ENCODE measurements around the gene MYO18A.
"Not testable (repeated sequence)": the region's sequence is repeated elsewhere in the genome, so short reads cannot be mapped to it uniquely, and the experiment has no call there.

MYO18A gene

DNA sequence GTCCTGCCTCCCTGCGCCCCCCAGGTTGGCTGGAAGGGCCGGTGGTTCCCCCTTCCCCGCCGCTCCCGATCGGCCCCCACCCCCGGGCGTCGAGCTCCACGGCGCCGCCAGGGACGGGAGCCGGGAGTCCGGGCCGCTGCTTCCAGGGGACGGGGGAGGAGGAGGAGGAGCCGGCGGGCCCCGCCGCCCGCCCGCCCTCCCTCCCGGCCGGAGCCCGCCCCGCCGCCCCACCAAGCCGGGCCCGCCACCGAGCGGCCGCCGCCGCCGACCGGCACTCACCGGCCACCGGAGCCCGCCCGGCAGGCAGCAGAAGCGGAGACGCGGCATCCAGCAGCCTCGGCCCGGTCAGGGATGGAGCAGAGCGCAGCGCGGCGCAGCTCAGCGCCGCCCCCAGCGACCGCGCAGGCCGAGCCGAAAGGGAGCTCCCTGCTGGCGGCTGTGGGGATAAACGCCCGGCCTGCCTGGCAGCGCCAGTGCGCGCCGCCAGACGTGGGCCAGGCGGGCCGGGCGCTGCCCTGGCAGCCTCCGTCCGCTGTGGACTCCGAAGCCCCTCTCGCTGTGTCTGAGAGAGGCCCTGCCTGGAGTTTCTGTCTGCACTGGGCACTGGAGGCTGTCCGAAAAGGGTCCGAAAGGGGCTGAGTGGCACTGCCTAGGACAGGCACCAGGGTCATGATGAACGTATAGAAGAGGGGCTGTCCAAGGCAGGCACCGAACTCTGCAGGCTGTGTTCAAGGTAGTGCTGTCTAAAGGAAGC is at the start of gene MYO18A:
Gene MYO18A (minus strand): TSS at position 365 of the 754 bp plus-strand sequence. CDS start 13,458 bp downstream, outside the sequence.
- peak; percentile 77 for DNase-seq

DNA sequence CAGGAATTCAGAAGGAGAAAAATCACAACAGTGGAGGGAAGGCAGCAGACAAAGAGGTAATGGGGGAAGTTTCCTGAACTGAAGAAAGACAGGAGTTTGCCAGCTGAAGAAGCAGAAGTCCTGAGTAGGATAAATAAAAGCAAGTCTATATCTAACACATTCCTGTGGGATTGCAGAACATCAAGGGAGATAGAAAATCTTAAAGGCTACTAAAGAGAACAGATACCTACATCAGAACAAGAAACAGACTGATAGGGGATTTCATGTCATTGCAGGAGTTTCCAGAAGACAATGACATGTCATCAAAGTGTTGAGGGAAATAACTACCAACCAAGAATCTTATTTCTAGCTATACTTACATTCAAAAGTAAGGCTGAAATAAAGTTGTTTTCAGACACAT is 45.2 kb upstream of the MYO18A start:
- DNase-seq: no peak

DNA sequence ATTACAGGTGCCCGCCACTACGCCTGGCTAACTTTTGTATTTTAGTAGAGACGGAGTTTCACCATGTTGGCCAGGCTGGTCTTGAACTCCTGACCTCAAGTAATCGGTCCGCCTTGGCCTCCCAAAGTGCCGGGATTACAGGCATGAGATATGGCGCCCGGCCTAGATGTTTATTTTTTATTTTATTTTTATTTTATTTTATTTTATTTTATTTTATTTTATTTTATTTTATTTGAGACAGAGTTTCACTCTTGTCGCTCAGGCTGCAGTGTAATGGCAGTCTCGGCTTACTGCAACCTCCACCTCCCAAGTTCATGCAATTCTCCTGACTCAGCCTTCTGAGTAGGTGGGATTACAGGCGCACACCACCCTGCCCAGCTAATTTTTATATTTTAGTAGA is 41.1 kb upstream of the MYO18A start:
- DNase-seq: not testable (repeated sequence)

- DNase-seq: peak; percentile 81
Observed at GRCh38 chr17:29219378-29220047, 39.3 kb upstream of the MYO18A start.

GRCh38 chr17:29216856-29217255 is 36.7 kb upstream of the MYO18A start:
- no peak for DNase-seq

- no peak for DNase-seq
Observed at GRCh38 chr17:29216181-29216580, 36.0 kb upstream of the MYO18A start.

DNA sequence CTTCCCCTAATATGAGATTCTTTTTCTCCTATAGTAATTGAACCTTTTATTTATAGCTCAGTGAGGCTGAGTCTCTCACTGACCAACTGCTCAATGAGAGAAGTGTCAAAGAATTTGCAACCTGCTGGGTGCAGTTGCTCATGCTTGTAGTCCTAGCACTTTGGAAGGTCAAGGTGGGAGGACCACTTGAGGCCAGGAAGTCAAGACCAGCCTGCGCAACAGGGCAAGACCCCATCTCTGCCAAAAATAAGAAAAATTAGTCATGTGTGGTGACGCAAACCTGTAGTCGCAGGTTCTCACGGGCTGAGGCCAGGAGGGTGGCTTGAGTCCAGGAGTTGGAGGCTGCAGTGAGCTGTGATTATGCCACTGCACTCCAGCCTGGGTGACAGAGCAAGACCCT is 35.5 kb upstream of the MYO18A start:
- no peak for DNase-seq

GRCh38 chr17:29215174-29215573 is 35.0 kb upstream of the MYO18A start:
- DNase-seq: no peak

DNA sequence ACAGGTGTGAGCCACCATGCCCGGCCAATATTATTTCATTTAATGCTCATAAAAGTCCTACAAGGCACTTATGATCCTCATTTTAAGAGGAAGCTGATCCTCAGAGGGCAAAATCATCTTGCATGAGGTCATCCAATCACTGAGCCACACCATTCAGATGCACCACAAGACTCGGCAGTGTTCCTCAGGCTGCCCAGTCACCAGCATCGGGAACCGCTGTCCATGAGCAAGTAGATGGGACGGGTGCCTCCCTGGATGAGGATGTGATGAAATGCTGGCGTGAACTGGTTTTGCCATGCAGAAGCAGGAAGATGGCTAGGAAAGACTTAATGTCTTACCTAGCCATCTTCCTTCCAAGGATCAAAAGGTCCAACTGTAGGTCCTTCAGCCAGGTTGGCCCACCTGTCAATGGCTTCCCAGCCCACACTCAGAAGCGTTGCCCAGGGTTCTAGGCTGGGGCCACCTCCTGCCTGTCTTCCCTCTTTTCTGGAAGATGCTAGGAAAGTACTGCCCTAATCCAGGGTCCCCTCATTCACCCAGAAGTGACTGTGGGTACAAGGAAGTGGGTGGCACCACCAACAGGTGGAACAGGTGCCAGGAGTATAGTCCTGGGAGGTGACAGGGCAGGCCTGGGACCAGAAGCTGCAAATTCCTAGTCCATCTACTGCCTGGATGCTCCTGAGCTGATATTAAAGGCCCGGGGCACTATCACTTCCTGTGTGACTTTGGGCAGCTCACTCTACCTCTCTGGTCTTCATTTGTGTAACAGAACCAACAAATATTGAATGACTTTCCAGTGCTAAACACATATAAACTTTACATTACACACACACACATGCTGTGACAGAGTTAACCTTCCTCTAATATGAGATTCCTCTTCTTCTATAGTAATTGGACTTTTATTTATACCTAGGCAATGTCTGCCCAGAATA is 34.3 kb upstream of the MYO18A start:
- no peak for DNase-seq

GRCh38 chr17:29212681-29213121 is 32.5 kb upstream of the MYO18A start:
- no peak for DNase-seq

- DNase-seq: no peak
Observed at GRCh38 chr17:29212094-29212631, 32.0 kb upstream of the MYO18A start.

DNA sequence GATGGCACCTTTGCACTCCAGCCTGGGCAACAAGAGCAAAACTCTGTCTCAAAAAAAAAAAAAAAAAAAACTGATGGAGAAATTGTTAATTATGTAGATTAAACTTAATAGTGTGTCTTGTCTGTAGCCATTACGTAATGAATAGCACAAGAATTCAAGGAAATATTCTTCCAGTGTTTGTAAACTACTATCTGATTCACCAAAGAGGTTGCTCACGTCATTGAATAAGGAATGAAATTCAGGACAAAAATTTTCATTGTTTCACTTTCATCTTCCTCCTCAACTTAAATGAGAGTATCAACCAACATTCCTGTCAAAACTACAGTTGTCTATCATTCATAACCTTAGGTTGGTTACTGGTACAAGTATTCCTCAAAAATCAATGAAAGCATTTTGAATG is 30.7 kb upstream of the MYO18A start:
- no peak for DNase-seq

GRCh38 chr17:29209073-29209472 is 28.9 kb upstream of the MYO18A start:
- DNase-seq: no peak

GRCh38 chr17:29207975-29208374 is 27.8 kb upstream of the MYO18A start:
- no peak for DNase-seq

- DNase-seq: no peak
Observed at GRCh38 chr17:29205047-29205446, 24.8 kb upstream of the MYO18A start.

- DNase-seq: not testable (repeated sequence)
Observed at GRCh38 chr17:29204068-29204804, 24.0 kb upstream of the MYO18A start.

DNA sequence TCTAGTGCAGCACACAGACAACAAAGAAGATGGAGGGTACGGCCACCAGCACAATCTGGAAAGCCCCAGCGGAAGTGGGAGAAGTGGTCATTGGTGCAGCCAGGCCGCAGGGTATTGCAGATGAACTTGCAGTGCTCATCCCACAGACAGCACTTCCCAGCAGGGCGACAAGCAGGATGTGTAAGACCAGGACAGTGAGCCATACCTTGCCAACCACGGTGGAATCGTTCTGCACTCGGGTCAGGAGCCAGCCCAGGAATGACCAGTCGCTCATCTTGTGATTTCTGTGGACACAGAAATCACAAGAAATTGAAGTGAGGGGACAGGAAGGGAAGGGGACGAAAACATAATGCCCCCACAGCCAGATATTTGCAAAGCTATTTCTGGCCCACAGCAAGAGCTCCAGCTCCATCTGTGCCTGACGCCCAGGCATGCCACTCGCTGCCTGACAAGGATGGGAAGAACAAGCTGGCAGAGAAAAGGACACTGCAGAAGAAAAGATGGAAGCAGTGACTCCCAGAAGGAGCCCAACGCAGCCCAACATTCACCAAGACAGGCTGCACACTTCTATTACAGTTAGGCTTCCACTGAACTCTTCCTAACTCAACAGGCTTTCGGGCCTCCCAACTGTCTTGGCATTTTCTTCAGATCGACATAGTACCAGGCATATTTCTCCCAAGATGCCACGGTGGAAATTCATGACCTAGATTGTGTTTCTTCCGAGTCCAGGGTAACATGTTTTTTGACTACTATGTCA is 17.5 kb upstream of the MYO18A start:
- DNase-seq: no peak

GRCh38 chr17:29196769-29197515 is 16.7 kb upstream of the MYO18A start:
- no peak for DNase-seq

DNA sequence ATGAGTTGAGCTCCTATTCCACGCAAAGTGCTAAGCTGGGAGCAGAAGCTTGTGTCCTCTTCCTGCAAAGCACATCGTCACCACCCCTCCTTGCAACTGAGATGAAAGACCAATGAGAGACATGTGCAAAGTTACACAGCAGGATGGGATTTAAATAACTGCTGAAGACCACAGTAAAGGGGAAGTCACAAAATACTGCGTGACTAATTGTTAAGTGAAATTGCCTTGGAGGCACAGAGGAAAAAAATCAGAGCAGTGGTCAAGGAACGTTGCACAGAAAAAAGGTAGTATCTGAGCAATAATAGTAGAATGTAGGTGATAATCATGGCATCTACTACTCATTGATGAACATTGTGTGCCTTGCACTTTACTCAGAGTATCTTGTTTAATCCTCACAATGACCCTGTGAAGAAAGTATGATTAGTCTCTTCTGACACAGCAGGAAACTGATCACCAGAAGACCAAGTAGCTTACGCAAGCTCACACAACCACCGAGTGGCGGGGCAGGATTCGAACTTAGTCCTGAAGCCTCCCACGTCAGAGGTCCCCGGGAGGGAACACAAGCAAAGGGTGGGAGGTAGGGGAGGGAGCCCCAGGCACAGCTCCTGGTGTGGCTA is 15.4 kb upstream of the MYO18A start:
- DNase-seq: peak; percentile 22

GRCh38 chr17:29194669-29195068 is 14.5 kb upstream of the MYO18A start:
- no peak for DNase-seq

Data from hematopoietic multipotent progenitor cell treated with erythropoietin and hydrocortisone succinate and interleukin-3 and kit ligand, for 8 days (in vitro differentiated cells).